PFSK-1 (cell line): ENCODE data around the gene INSR.

ENCODE experiments used
- FOXP2 ChIP-seq: optimal IDR thresholded peaks from 2 replicates; pipeline ENCODE3; 2011; ENCODE audit warnings: borderline replicate concordance, control low read depth, inconsistent platforms; ENCODE audit not compliant: insufficient read depth; ENCODE audit errors: extremely low read length, extremely low read depth
- POLR2AphosphoS5 ChIP-seq: IDR thresholded peaks from 2 replicates; pipeline ENCODE4 v1.6.1; 2012; ENCODE audit warnings: low read depth, mild to moderate bottlenecking, control low read depth, low read length, moderate library complexity
- REST ChIP-seq, 2 experiments: IDR thresholded peaks; 2 replicates each; pipeline versions ENCODE4 v1.6.1 to v1.8.0; 2011 to 2012; ENCODE audit warnings: low read depth in 2 of 2, low read length in 2 of 2, control low read depth in 1 of 2, inconsistent platforms in 1 of 2, mild to moderate bottlenecking in 1 of 2, moderate library complexity in 1 of 2; ENCODE audit not compliant: insufficient read depth in 1 of 2
- SIN3A ChIP-seq: IDR thresholded peaks from 2 replicates; pipeline ENCODE4 v1.6.1; 2012; ENCODE audit warnings: mild to moderate bottlenecking, low read length, moderate library complexity, borderline replicate concordance; ENCODE audit not compliant: insufficient read depth
- TAF1 ChIP-seq: IDR thresholded peaks from 2 replicates; pipeline ENCODE4 v1.6.1; 2012; ENCODE audit warnings: low read length, control low read depth, borderline replicate concordance; ENCODE audit not compliant: insufficient read depth

INSR gene

GRCh38 chr19:7251494-7251893 is 42.7 kb downstream of the INSR start:
- no peak for TF ChIP-seq REST (IDR thresholded peaks at IDR 0.05; ENCODE audit: insufficient read depth in 1 of 2, low read depth in 2 of 2, low read length in 2 of 2)
- no peak for TF ChIP-seq SIN3A
- TF ChIP-seq POLR2AphosphoS5: no peak
- no peak for TF ChIP-seq TAF1
- TF ChIP-seq FOXP2: no peak

GRCh38 chr19:7250951-7251350 is 43.3 kb downstream of the INSR start:
- no peak for TF ChIP-seq TAF1
- no peak for TF ChIP-seq REST (IDR thresholded peaks at IDR 0.05; ENCODE audit: insufficient read depth in 1 of 2, low read depth in 2 of 2, low read length in 2 of 2)
- no peak for TF ChIP-seq FOXP2
- no peak for TF ChIP-seq POLR2AphosphoS5
- no peak for TF ChIP-seq SIN3A

GRCh38 chr19:7250057-7250596 is 44.1 kb downstream of the INSR start:
- TF ChIP-seq FOXP2: no peak
- TF ChIP-seq POLR2AphosphoS5: no peak
- TF ChIP-seq REST (IDR thresholded peaks at IDR 0.05; ENCODE audit: insufficient read depth in 1 of 2, low read depth in 2 of 2, low read length in 2 of 2): no peak
- no peak for TF ChIP-seq SIN3A
- TF ChIP-seq TAF1: no peak

- TF ChIP-seq FOXP2 (no peak), SIN3A (no peak), TAF1 (no peak), POLR2AphosphoS5 (no peak), REST (IDR thresholded peaks at IDR 0.05; ENCODE audit: insufficient read depth in 1 of 2, low read depth in 2 of 2, low read length in 2 of 2) (no peak)
Observed at GRCh38 chr19:7247155-7247554, 47.1 kb downstream of the INSR start.

- TF ChIP-seq SIN3A (no peak), POLR2AphosphoS5 (no peak), FOXP2 (no peak), REST (IDR thresholded peaks at IDR 0.05; ENCODE audit: insufficient read depth in 1 of 2, low read depth in 2 of 2, low read length in 2 of 2) (no peak), TAF1 (no peak)
Observed at GRCh38 chr19:7246601-7247000, 47.6 kb downstream of the INSR start.
